NCI-H2029 treated with DMSO at 0.1 percent for 48 hours (cell line): Measurements from ENCODE around the gene KRT15.

Experiments used
- DNase-seq: peaks from one replicate; lab custom pipeline; 2025; lab: John Stamatoyannopoulos, UW

KRT15 gene

GRCh38 chr17:41480136-41480535, 38.6 kb downstream of the KRT15 start:
- no peak for DNase-seq

- DNase-seq: no peak
Measured at GRCh38 chr17:41478237-41478636, 40.5 kb downstream of the KRT15 start.

DNA sequence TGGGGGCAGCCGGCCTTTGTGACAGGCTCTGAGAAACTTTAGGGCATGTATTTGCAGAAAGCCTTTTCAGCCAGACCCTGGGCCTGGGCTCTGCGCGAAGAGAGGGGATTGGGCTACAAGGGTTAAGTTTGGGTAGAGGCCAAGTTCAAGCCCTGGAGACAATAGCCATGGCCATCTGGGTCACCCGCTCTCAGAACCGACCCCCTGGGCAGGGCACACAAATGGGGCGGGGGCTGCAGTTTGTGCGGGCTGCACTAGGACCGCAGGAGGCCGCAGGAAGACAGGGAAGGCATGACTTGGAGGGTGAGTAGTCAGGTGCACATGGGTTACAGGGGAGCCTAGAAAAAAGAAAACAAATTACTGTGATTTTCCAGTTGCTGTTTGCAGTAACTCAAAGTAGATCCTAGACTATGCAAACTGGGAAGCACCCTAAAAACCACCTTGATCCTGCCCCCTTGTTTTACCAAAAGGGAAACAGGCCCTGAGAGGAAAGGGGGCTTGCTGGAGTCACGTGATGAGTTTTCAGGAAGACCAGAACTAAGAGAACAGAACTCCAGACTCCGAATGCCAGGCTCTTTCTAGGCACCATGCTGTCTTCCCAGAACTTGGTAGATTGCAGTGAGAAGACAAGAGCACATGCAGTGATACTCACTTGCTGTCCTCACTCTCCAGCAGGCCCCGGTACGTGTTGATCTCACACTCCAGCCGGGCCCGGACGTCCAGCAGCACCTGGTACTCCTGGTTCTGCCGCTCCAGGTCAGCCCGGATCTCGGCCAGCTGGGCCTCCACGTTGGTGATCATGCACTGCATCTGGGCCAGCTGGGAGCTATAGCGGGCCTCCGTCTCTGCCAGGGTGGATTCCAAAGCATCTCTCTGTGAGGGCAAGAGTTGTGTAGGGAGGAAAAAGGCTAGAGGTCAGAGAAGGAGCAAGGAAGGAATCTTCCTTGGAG, 41.5 kb downstream of the KRT15 start:
- no peak for DNase-seq

DNA sequence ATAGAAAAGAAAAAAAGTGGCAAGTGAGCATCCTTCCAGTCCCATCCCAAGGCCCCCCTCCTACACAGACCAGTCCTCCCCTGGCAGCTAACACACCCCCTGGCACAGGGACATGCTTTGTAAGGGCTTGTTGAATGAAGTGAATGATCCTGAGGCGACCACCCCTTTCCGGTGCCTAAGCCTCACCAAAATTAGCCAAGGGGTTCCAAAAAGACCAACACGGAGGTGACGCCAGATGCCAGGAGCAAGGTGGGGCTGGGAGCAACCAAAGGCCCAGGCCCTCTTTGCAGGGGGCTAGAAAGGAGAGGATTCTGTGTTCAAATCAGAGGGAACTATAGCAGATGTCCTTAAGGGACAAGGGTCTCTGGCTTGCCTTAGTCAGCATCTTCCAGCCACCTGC, 43.3 kb downstream of the KRT15 start:
- DNase-seq: no peak

- DNase-seq: no peak
Measured at GRCh38 chr17:41474863-41475262, 43.8 kb downstream of the KRT15 start.

DNA sequence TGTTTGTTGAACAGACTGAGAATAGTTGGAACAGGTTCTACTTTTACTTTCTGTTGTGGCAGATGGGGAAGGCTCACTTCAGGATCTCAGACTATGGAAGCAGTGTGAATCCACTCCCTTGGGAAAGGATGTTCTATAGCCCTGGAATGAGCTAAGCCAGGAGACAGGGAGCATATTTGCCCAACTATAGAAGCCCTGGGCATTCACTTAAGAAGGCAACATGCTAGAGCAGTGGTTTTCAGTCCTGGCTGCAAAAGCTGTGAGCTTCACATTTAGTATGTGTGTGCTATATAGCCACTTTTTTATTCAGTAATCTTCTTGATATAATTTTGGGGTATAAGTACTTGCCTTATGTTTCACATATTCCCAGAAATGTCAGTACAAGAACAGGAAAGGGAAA, 50.3 kb downstream of the KRT15 start:
- DNase-seq: no peak

DNA sequence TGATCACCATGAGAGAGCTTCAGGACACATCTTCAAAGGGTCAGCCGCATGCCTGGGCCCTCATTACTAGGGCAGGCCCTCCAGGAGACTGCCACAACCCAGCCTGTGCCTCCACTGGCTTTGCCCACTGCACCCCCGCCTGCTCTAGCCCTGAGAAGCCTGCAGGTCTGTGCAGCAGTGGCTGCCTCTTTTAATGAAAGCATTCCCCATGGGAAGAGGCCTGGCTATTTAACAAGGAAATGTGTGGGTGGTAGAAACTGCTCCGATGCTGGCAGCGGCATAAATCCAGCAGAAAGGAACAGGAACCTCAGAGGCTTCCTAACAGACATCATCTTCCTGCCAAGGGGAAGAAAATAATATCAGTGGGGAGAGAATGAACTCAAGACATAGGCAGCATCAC, 51.1 kb downstream of the KRT15 start:
- no peak for DNase-seq

GRCh38 chr17:41466988-41467387, 51.7 kb downstream of the KRT15 start, which contains the start of gene KRT32:
Gene KRT32, minus strand, starts transcription at chr17:41467386. Its CDS starts 61 bp downstream, at chr17:41467325.
- DNase-seq: no peak

- DNase-seq: no peak
Measured at GRCh38 chr17:41464682-41465081, 54.0 kb downstream of the KRT15 start.

- no peak for DNase-seq
Measured at GRCh38 chr17:41464173-41464572, 54.5 kb downstream of the KRT15 start.

GRCh38 chr17:41463746-41464145, 54.9 kb downstream of the KRT15 start:
- no peak for DNase-seq
